GM18951 (cell line): ENCODE measurements around the gene NCK2.

Source experiments
- POLR2A ChIP-seq: IDR thresholded peaks from 4 replicates; pipeline ENCODE4 v1.6.1; 2011; ENCODE audit warnings: mild to moderate bottlenecking; ENCODE audit not compliant: insufficient read length, insufficient read depth; ENCODE audit errors: extremely low read depth
- in situ Hi-C: fragments of 300-500 bp; cut with MboI; formaldehyde crosslinking; loops from one replicate; pipeline ENCODE4 v1.12.0; 2022; ENCODE audit warnings: low sequenced_read_pairs, mixed read lengths, inconsistent platforms; ENCODE audit not compliant: unreplicated experiment

The NCK2 gene

GRCh38 chr2:105928086-105928485 lies 183.4 kb downstream of the NCK2 start:
- in situ Hi-C loops = no loop called here
- no peak for TF ChIP-seq POLR2A

GRCh38 chr2:105928563-105928962 lies 183.9 kb downstream of the NCK2 start:
- in situ Hi-C loops = no loop called here
- TF ChIP-seq POLR2A = no peak

- in situ Hi-C loops = no loop called here
- TF ChIP-seq POLR2A = no peak
Measured at GRCh38 chr2:105929516-105929915, 184.8 kb downstream of the NCK2 start.

GRCh38 chr2:105932582-105932981 lies 187.9 kb downstream of the NCK2 start:
- TF ChIP-seq POLR2A = no peak
- in situ Hi-C loops = no loop called here

GRCh38 chr2:105933906-105934305 lies 189.2 kb downstream of the NCK2 start:
- in situ Hi-C loops = no loop called here
- TF ChIP-seq POLR2A = no peak

- TF ChIP-seq POLR2A = no peak
- in situ Hi-C loops = no loop called here
Measured at GRCh38 chr2:105934467-105934866, 189.8 kb downstream of the NCK2 start.

GRCh38 chr2:105935063-105935462 lies 190.4 kb downstream of the NCK2 start:
- in situ Hi-C loops = no loop called here

GRCh38 chr2:105936954-105937353 lies 192.2 kb downstream of the NCK2 start:
- TF ChIP-seq POLR2A = no peak

More at GRCh38 chr2:105935063-105935462, 190.4 kb downstream of the NCK2 start:
- TF ChIP-seq POLR2A = no peak

GRCh38 chr2:105937498-105938097 lies 192.9 kb downstream of the NCK2 start:
- in situ Hi-C loops = no loop called here
- no peak for TF ChIP-seq POLR2A

More at GRCh38 chr2:105936954-105937353, 192.2 kb downstream of the NCK2 start:
- in situ Hi-C loops = no loop called here
